HEK293 (cell line): ENCODE measurements around the gene DSE.

Source experiments
- MZF1 ChIP-seq: fragments of 450-650 bp; formaldehyde crosslinking; IDR thresholded peaks from 2 replicates; pipeline ENCODE4 v1.5.1; 2017; ENCODE audit warnings: missing biosample characterization, missing genetic modification characterization, borderline replicate concordance
- OVOL3 ChIP-seq: fragments of 450-650 bp; formaldehyde crosslinking; IDR thresholded peaks from 2 replicates; pipeline ENCODE4 v1.5.1; 2016; ENCODE audit warnings: missing biosample characterization, missing genetic modification characterization
- SETDB1 ChIP-seq: IDR thresholded peaks from one replicate; pipeline ENCODE4 v1.6.1; 2017; ENCODE audit warnings: mild to moderate bottlenecking, low read length, moderate library complexity, mixed read lengths; ENCODE audit not compliant: insufficient read length
- ZNF629 ChIP-seq: fragments of 450-650 bp; formaldehyde crosslinking; IDR thresholded peaks from 2 replicates; pipeline ENCODE4 v1.5.1; 2017; ENCODE audit warnings: missing biosample characterization, missing genetic modification characterization
- ZNF776 ChIP-seq: fragments of 450-650 bp; formaldehyde crosslinking; IDR thresholded peaks from 2 replicates; pipeline ENCODE4 v1.5.0; 2017; ENCODE audit warnings: missing biosample characterization, missing genetic modification characterization, borderline replicate concordance
- TF ChIP-seq, protein P1 (sequence below): fragments of 450-650 bp; formaldehyde crosslinking; IDR thresholded peaks from 2 replicates; pipeline ENCODE4 v1.5.1; 2016; ENCODE audit warnings: missing biosample characterization, missing genetic modification characterization

DNA sequence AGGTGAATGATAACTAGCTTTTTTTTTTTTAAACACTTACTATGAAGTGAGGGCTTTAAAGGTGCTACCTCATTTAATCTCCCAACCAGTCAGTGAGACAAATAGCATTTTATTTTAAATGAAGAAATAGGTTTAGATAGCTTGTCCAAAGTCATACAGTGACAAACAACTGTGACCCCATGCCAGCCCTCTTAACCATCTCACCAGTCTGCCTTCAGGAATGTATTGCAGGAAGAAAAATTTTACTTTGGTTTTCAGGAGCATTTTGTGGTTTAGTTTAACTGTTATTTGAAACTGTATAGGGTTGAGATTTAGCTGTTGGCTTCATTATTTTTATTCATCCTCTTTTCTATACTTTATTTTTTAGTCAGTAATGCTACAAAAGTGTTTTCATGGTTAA, 18.6 kb downstream of the DSE start:
- TF ChIP-seq, protein P1, sequence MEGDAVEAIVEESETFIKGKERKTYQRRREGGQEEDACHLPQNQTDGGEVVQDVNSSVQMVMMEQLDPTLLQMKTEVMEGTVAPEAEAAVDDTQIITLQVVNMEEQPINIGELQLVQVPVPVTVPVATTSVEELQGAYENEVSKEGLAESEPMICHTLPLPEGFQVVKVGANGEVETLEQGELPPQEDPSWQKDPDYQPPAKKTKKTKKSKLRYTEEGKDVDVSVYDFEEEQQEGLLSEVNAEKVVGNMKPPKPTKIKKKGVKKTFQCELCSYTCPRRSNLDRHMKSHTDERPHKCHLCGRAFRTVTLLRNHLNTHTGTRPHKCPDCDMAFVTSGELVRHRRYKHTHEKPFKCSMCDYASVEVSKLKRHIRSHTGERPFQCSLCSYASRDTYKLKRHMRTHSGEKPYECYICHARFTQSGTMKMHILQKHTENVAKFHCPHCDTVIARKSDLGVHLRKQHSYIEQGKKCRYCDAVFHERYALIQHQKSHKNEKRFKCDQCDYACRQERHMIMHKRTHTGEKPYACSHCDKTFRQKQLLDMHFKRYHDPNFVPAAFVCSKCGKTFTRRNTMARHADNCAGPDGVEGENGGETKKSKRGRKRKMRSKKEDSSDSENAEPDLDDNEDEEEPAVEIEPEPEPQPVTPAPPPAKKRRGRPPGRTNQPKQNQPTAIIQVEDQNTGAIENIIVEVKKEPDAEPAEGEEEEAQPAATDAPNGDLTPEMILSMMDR (tag by site-specific recombination) = no peak
- TF ChIP-seq ZNF776 (no peak), ZNF629 (tag by site-specific recombination) (no peak), OVOL3 (tag by site-specific recombination) (no peak), MZF1 (tag by site-specific recombination) (no peak), SETDB1 (no peak)
